ENCODE data around the gene KIFC1. TPM values are rescaled to one million over a fixed set of nuclear protein-coding genes. Genes with fewer than 3 reads are reported as not detected.

Gene KIFC1
- total RNA-seq, 1 donor from 2014 or later = 19.0 TPM

DNA sequence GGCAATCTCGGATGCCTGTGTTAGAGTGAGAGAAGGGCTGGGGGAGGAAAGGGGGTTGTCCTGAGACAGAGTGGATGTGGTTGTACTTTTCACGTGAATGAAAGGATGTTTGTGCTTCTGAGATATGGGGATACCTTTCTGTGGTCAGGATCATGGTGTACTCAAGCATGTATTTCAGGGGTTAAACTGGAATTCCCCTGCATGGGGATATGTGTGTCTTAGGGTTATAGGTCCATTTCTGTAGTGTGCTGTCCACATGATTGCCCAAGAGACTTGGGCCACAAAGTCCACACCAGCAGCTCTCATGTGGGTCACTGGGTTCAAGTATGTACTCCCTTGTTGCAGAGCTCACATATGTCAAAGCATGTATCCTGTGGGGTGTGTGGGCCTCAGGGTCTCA lies 38.7 kb downstream of the KIFC1 start:
- H3K36me3 Mint-ChIP-seq (ENCODE audit: low read depth, unreplicated experiment) = peaks cover 8% of the 10 kb centered on the region
- H3K27ac Mint-ChIP-seq (ENCODE audit: unreplicated experiment) = peak overlapping the region; percentile 90
- peaks cover 68% of the 10 kb centered on the region for H3K4me1 Mint-ChIP-seq (ENCODE audit: unreplicated experiment)
- H3K27me3 Mint-ChIP-seq (ENCODE audit: unreplicated experiment) = peaks cover 15% of the 10 kb centered on the region
- DNase-seq (ENCODE audit: low spot score) = no peak
- peak overlapping the region; percentile 56 for H3K4me3 Mint-ChIP-seq (ENCODE audit: unreplicated experiment)
- no peaks in the 10 kb centered on the region for H3K9me3 Mint-ChIP-seq (ENCODE audit: unreplicated experiment)
- TF ChIP-seq CTCF (IDR thresholded peaks at IDR 0.05; ENCODE audit: unreplicated experiment) = no peak

- peak; percentile 84 for DNase-seq (ENCODE audit: low spot score)
- no peaks in the 10 kb centered on the region for H3K9me3 Mint-ChIP-seq (ENCODE audit: unreplicated experiment)
- TF ChIP-seq CTCF (IDR thresholded peaks at IDR 0.05; ENCODE audit: unreplicated experiment) = no peak
These were observed 39.6 kb downstream of the KIFC1 start for GRCh38 chr6:33430991-33431879.

GRCh38 chr6:33431880-33432541 lies 40.4 kb downstream of the KIFC1 start:
- Mint-ChIP-seq H3K4me3 (ENCODE audit: unreplicated experiment) (peak overlapping the region; percentile 61), H3K9me3 (ENCODE audit: unreplicated experiment) (no peaks in the 10 kb centered on the region), H3K27me3 (ENCODE audit: unreplicated experiment) (peaks cover 12% of the 10 kb centered on the region), H3K4me1 (ENCODE audit: unreplicated experiment) (peaks cover 63% of the 10 kb centered on the region), H3K36me3 (ENCODE audit: low read depth, unreplicated experiment) (peaks cover 25% of the 10 kb centered on the region), H3K27ac (ENCODE audit: unreplicated experiment) (peak overlapping the region; percentile 59)
- DNase-seq (ENCODE audit: low spot score) = no peak
- TF ChIP-seq CTCF (IDR thresholded peaks at IDR 0.05; ENCODE audit: unreplicated experiment) = no peak

More at GRCh38 chr6:33430991-33431879, 39.6 kb downstream of the KIFC1 start:
- peaks cover 15% of the 10 kb centered on the region for H3K27me3 Mint-ChIP-seq (ENCODE audit: unreplicated experiment)
- H3K27ac Mint-ChIP-seq (ENCODE audit: unreplicated experiment) = peak overlapping the region; percentile 93
- H3K4me1 Mint-ChIP-seq (ENCODE audit: unreplicated experiment) = peaks cover 66% of the 10 kb centered on the region
- peak overlapping the region; percentile 56 for H3K4me3 Mint-ChIP-seq (ENCODE audit: unreplicated experiment)
- peaks cover 17% of the 10 kb centered on the region for H3K36me3 Mint-ChIP-seq (ENCODE audit: low read depth, unreplicated experiment)

DNA sequence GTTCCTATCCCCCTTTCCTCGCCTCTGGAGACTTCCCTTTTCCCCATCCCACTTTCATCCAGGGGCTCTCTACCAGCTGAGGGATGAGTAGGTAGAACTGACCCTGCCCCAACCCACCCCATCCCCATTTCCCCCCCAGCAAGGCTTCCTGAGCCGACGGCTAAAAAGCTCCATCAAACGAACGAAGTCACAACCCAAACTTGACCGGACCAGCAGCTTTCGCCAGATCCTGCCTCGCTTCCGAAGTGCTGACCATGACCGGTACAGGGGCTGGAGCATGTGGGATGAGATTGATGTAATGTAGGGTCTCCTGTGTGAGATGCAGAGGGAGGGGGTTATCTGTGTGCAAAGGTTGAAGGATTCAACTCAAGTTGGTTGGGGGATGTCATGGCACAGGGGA lies 40.9 kb downstream of the KIFC1 start:
- DNase-seq (ENCODE audit: low spot score) = no peak
- Mint-ChIP-seq H3K27me3 (ENCODE audit: unreplicated experiment) (peaks cover 12% of the 10 kb centered on the region), H3K9me3 (ENCODE audit: unreplicated experiment) (no peaks in the 10 kb centered on the region), H3K27ac (ENCODE audit: unreplicated experiment) (peak overlapping the region; percentile 59), H3K4me3 (ENCODE audit: unreplicated experiment) (peak overlapping the region; percentile 61), H3K36me3 (ENCODE audit: low read depth, unreplicated experiment) (peaks cover 31% of the 10 kb centered on the region), H3K4me1 (ENCODE audit: unreplicated experiment) (peaks cover 58% of the 10 kb centered on the region)
- no peak for TF ChIP-seq CTCF (IDR thresholded peaks at IDR 0.05; ENCODE audit: unreplicated experiment)

All from endothelial cell (in vitro differentiated cells).